NCI-H2107 (cell line): ENCODE data around the gene DCAF6.
"Not testable (repeated sequence)": the region's sequence is repeated elsewhere in the genome, so short reads cannot be mapped to it uniquely, and the experiment has no call there.

Source experiments
- DNase-seq: peaks from one replicate; lab custom pipeline; 2025; lab: John Stamatoyannopoulos, UW

Gene DCAF6

DNA sequence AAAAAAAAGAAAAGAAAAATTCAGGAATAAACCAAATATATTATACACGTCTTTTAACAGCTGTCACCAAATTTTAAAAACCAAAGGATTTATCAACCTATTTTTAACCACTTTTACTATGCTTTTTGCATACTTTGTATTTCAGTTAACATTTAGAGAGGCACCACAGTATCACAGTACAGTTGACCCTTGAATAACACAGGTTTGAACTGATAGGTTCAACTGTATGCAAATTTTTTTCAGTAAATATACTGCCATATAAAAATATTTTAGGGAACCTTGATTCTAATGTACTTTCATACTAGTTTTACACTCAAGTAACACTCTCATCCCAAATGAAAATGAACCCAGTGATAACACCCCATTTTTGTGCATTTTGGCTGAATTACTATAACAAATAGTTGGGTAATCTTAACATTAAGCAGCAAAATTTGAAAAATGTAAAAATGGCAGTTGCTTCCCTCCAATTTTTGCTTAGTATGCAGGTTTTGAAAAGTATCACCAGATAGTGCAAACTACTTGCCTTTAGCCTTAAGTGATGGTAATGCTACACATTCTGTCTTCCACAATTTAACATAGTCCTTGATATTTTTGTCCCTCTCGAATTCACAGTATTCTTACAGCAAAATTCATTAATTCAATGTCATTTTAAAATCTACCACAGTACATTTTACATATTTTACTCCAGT is 11.8 kb upstream of the DCAF6 start:
- DNase-seq = no peak

DNA sequence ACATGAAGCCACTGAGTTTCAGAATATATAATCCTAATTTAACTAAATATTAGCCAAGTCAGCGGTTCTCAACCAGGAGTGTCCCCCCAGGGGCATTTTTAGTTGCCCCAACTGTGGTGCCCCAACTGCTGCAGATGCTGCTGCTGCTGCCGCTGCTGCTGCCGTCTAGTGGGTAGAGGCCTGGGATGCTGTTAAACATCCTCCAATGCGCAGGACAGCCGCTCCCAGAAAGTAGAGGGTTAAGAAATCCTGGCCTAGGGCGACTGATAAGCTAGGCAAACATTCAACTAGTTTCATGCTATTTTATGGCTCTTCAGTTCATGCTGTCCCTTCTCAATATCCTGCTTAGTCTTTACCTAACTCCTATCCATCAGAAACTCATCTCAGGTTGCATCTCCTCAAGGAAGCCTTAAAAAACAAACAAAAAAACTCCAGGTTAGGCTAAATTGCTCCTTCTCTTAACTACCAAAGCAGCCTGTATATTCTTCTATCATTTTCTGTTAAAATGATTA is 9.9 kb upstream of the DCAF6 start:
- no peak for DNase-seq

- DNase-seq = no peak
These were observed 9.3 kb upstream of the DCAF6 start for GRCh38 chr1:167927046-167927754.

DNA sequence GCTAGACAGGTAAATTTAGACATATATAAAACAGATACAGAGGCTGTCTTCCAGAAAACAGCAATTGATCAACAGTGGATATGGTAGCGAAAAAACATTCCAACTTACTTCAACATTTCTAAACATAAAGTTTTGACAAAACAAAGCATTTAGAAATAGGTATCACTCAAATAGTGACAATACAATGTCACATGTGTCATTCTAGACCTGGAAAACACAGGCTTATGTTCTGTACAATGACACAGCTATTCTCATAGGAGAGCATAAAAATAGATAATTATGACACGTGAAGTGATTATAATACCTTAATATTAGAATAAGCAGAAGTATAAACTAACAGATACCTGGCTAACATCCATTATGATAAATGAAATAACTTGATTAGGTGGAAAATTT is 8.0 kb upstream of the DCAF6 start:
- no peak for DNase-seq

GRCh38 chr1:167928919-167929318 is 7.6 kb upstream of the DCAF6 start:
- DNase-seq = not testable (repeated sequence)

- DNase-seq = no peak
These were observed 6.8 kb upstream of the DCAF6 start for GRCh38 chr1:167929725-167930124.

GRCh38 chr1:167933788-167934187 is 2.7 kb upstream of the DCAF6 start:
- DNase-seq = no peak

DNA sequence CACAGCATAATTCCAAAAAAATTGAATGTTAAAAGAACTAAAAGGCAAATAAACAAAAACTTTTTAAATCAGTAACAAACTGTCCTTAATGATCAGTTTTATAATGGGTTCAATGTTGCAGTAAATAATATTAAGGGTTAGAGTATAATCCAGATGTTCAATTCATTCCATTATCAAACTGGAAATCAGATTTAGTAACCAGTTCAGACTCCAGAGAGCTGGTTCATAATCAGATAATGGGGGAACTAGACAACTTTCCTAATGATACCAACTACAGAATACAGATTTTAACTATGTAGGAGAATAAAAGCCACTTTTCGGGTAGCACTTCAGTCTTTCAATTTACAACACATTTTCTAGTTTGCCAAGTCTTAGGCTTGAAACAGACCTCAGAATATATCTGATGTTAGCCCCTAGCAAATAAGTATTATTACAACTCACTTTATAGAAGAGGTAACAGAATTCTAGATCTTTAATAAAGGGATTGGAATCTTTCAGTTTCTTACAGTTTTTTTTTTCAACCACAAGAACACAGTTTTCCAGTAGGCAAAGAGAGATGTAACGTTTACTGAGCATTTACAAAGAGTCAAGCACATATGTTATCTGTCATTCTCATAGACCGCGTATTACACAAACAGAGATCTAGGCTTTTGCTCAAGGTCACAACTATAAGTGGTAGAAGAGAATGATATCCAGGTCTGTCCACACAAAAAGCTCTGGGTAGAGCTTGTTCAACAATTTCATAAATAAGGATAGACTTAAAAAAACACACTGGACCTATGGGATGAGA is 1.9 kb upstream of the DCAF6 start:
- no peak for DNase-seq

DNA sequence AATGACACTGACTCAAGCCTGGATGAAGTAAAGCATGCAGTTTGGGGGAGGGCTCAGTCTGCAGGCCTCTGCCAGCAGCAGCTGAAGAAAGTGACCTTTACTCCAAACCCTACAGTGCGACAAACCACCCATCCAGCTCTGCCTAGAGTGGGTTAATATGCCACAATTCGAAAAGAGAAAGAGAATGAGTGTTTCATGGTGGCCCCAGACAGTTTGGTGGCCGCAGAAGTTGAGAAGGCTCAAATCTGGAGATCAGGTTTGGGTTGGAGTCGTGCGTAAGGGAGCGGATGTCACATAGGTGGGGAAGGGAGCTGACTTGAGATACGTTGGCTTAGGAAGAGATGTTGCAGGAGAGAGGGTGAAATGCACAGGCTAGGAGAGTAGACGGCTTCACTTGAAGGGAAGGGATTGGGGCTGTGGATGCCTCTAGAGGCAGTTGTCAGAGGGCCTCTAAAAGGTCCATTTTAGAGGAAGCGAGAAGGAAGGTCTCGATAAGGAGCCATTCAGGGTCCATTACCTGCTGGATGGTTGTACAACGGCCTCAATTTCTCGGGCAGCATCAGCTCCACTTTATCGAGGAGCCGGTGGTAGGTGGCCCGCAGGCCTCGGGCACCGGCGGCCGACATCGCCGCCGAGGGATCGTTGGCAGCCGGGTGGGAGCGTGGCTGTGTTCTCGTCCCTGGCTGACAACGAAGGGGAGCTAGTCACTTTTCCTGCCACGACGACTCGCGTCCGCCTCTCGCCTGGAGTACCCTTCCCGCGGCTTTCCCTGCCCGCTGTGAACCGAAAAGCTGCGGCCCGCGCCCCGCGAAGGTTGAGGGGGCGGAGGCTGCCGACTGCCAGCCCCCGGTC is 1.0 kb upstream of the DCAF6 start:
- no peak for DNase-seq

DNA sequence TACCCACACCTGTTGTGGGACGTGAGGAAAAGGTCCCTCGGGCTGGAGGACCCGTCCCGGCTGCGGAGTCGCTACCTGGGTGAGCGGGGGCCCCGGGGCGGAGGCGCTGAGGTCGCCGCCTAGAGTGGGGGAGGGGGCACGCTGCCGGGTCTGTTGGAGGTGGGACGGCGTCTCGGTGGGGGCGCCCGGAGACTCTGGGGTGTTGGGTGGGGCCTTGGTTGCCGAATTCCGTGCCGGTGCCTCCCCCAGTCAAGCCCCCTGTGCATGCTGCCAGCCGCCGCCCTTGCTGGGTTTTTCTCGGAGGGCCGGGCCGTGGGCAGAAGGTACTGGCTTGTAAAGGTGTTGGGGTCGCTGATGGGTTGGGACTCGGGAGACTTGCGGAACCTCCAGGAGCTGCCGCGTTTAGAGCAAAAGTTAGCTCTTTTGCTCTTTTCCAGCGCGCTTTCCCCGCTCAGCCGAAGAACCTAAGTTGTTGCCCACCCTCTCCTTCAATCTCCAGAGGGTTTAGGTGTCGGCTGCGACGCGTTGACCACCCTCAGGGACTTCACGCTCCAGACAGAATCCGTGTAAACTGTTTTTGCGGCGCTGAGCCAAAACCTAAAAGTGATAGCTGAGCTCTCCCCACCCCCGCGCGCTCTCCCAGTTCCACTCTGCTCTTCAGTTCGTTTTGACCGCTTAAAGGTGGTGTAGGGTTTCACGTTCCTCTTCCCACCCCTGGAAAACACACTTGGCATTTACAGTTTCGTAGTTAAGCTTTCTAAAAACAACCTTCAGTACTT is 636 bp downstream of the DCAF6 start, which contains the start of gene MPC2:
Gene MPC2, minus strand, starts transcription at position 143 of the 779 bp plus-strand sequence. CDS start 1,231 bp downstream, outside the sequence.
- DNase-seq = peak; percentile 69

GRCh38 chr1:167937709-167938010 is 1.2 kb downstream of the DCAF6 start:
- no peak for DNase-seq

GRCh38 chr1:167938080-167938636 is 1.7 kb downstream of the DCAF6 start:
- DNase-seq = no peak

- DNase-seq = no peak
These were observed 3.8 kb downstream of the DCAF6 start for GRCh38 chr1:167940264-167940663.

GRCh38 chr1:167943541-167943940 is 7.1 kb downstream of the DCAF6 start:
- no peak for DNase-seq

- no peak for DNase-seq
These were observed 11.2 kb downstream of the DCAF6 start for GRCh38 chr1:167947733-167948132.

DNA sequence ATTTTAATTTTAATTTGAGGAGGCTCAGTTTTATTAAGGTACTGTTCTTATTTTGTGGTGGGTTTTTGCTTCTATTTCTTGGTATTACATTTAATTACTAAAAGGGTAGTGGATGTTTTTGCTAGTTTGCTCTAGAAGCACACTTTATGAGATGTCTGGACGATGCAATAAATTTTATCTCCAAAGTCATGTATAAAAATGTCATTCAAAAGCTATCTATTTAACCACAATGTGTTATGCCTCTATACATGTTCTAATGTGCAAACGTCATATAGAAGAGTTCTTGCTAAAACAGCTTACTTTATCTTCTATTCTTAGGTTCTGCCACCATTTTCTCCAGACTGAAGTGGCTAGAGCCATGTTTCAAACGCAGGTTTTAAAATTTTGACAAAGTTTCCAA is 13.3 kb downstream of the DCAF6 start:
- no peak for DNase-seq

DNA sequence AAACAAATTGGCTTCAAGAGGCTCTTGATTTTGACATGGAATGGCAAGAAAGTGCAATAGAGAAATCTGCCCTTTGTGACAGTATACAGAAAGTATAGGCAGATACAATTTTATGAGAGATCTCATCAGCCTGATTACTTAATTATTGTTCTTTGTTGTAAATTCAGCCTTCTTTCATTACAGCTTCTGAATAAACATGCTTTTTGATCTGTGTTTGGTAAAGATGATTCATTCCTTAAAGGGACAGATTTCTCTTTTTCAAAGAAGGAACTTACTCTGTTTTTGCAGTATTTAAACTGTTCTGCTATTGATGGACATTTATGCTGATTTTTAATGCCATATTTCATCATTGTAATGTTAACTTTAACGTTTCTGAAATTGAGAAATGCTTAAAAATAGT is 14.1 kb downstream of the DCAF6 start:
- DNase-seq = no peak

DNA sequence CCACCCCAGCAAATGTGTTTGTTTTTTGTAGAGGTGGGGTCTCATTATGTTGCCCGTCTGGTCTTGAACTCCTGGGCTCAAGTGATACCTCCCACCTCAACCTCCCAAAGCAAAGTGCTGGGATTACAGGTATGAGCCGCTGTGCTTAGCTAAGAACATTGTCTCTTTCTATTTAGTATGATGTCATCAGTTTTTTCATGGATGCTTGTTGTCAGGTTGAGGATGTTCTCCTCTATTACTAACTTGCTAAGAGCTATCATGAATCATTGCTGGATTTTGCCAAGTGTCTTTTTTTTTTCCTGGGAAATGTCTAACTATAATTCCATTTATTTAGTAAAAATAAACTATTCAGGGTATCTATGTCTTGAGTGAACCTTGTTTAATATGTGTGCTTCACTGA is 19.4 kb downstream of the DCAF6 start:
- no peak for DNase-seq

- DNase-seq = no peak
These were observed 21.2 kb downstream of the DCAF6 start for GRCh38 chr1:167957710-167958109.

GRCh38 chr1:167964646-167965045 is 28.2 kb downstream of the DCAF6 start:
- no peak for DNase-seq

DNA sequence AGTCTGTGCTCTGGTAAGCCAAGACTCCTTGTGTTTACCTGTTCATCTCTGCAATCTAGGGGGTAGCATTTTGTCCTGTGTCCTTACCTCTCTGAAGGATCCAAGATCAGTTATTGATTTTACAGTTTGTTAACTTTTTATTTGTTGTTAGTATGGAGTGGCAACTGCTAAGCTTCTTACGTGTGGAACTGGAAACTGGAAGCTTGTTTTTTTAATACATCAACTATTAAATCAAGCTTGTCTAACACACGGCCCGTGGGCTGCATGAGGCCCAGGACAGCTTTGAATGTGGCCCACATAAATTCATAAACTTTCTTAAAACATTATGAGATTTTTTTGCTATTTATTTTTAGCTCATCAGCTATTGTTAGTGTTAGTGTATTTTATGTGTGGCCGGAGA is 29.6 kb downstream of the DCAF6 start:
- DNase-seq = no peak
